GM18511 (cell line): ENCODE measurements around the gene LRRC71.

Experiments
- ATAC-seq: cut with Tn5 transposase; IDR thresholded peaks from one replicate; pipeline ENCODE4 v1.9.1; 2021; ENCODE audit warnings: mild to moderate bottlenecking, moderate library complexity; ENCODE audit not compliant: unreplicated experiment

Gene LRRC71

DNA sequence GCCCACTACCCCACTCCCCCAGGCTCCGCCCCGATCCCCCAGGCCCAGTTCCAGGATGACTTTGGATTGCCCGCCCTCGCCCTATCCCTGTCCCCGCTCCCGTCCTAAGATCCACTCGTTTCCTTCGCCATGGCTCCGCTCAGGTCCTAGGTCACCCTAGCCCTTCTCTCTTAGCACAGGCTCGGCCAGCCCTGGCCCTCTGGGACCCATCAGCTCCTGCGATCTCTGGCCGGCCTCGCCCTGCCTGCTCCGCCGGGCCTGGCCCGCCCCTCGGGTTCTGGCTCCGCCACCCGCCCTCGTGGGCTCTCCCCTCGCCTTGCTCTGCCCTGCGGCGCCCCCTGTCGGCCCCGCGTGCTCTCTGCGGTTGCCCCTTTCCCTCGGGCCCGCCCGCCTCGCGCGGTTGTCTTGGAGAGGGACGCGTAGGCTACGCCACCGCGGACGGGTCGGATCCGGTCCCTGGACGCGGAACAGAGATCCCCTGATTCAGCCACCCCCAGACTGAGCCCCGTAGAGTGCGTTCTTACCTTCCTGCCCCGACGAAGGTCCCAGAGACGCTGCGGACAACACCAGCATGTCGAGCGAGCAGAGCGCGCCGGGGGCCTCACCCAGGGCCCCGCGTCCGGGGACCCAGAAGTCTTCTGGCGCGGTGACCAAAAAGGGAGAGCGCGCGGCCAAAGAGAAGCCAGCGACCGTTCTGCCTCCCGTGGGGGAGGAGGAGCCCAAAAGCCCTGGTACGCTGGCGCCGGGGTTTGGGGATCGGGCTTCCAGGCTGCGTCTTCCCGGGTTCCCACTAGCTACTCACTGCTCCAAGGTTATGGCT lies at the start of gene LRRC71:
Gene LRRC71, plus strand, starts transcription at position 400 of the 820 bp plus-strand sequence. Its CDS starts 172 bp downstream, at position 572.
- no peak for ATAC-seq

DNA sequence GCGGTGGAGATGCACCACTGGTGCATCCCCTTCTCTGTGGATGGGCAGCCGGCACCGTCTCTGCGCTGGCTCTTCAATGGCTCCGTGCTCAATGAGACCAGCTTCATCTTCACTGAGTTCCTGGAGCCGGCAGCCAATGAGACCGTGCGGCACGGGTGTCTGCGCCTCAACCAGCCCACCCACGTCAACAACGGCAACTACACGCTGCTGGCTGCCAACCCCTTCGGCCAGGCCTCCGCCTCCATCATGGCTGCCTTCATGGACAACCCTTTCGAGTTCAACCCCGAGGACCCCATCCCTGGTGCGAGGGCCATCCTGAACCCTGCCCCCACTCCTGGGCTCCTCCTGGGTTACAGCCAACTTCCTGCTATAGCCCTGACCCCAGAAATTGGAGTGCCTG lies 46.8 kb upstream of the LRRC71 start:
- ATAC-seq, result no peak

DNA sequence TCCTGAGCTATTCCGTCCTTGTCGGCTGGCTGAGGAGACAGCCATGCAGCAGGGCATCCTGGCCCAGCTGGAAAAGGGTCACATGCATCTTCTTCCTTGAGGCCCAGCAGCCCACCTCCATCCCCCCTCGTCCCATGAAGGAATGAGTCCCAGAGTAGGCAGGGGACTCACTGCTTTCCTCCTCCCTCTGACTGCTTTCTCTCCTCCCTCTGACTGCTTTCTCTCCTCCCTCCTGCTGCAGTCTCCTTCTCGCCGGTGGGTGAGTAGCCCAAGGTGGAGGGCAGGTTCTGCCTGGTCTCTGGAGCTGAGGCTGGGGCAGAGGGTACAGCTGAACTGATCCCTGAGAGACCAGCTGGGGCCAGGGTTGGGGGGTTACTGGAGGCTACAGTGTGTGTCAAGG lies 46.3 kb upstream of the LRRC71 start:
- ATAC-seq, result no peak

DNA sequence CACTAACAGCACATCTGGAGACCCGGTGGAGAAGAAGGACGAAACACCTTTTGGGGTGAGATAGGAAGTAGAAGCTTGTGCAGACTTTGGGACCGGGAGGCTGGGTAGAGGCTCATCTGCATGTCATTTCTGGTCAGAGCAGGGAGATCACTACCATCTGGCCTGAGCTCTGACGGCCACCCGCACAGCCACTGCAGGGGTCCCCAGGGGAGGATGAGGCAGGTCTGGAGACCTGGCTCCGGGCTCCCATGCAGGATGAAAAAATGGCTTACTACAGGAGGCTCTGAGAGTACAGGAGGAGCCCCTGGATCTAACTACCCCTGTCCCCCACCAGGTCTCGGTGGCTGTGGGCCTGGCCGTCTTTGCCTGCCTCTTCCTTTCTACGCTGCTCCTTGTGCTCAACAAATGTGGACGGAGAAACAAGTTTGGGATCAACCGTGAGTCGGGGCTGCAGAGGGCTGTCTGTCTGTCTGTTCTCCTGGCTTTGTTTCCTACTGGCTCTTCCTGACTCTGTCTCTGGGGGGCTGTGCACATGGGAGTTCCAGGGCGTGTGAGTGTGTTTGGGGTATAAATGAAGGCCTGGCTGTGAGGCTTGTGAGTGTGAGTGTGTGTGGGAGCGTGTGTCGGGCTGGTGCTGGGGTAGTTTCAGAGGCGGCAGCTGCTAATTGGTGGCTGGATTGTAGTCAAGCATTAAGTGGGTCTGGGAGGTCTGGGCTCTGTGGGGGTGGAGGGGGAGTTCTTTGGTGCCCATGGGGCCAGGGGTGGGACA lies 45.7 kb upstream of the LRRC71 start:
- no peak for ATAC-seq

DNA sequence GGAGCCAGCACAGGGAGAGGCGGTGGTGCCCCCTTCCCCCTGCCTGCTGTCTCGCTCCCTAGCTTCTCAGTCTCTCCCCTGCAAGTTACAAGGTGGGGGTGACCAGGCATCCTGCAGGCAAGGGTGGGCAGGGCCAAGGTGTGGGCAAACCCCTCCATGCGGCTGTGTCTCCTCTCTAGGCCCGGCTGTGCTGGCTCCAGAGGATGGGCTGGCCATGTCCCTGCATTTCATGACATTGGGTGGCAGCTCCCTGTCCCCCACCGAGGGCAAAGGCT lies 45.2 kb upstream of the LRRC71 start:
- ATAC-seq, result no peak

DNA sequence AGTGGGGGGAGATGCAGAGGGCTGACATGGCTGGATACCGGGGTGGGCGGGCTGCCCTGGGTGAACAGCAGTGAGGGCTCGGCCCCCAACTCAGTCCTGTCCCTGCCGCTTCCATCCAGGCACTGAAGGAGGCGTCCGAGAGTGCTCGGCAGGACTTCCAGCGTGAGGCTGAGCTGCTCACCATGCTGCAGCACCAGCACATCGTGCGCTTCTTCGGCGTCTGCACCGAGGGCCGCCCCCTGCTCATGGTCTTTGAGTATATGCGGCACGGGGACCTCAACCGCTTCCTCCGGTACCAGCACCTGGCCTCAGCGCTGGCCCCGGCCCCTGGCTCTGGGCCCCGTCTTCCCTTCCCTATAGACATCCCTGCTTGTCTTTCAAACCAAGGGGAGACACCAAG lies 44.2 kb upstream of the LRRC71 start:
- ATAC-seq, result no peak

DNA sequence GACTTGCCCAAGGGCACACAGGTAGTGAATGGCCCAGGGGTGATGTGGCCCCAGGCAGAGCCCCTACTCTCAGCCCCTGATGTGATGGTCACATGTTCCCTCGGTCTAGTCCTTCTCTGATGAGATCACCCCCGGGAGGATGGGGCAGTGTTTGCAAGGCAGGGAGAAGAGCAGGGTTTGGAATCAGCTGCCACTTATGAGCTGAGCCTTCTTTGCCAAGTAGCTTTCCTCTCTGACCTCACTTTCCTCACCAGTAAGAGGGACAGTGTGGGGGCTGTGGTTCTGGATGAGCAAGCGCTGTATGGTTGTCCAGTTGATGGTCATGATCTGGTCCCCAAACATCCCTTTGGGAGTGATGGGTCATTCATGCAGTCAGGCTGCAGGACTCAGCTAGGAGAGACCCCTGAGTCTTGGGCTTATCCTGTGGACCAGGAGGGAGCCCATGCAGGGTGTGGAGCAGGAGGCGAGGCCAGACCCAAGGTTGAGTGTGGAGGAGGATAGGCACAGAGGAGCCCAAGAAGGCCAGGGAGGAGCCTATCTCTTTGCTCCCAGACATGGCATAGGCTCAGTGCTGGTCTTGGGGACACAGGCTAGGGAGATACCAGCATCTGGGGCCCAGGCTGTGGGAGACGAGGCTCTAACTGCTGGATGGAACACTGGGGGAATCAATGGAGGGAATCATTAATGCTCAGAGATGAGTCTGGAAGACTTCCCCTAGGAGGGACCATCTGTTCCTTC lies 42.8 kb upstream of the LRRC71 start:
- no peak for ATAC-seq

DNA sequence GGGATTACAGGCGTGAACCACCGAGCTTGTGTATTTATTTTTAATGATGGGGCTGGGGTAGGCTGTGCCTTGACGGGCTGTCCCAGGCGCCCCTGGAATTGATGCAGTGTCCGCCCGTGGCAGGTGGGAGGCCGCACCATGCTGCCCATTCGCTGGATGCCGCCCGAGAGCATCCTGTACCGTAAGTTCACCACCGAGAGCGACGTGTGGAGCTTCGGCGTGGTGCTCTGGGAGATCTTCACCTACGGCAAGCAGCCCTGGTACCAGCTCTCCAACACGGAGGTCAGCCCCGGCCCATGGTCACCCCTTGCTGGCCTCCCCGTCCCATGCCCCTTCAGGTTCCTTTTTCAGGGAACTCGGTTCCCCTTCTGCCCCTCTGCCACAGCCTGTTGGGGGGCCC lies 40.6 kb upstream of the LRRC71 start:
- no peak for ATAC-seq

DNA sequence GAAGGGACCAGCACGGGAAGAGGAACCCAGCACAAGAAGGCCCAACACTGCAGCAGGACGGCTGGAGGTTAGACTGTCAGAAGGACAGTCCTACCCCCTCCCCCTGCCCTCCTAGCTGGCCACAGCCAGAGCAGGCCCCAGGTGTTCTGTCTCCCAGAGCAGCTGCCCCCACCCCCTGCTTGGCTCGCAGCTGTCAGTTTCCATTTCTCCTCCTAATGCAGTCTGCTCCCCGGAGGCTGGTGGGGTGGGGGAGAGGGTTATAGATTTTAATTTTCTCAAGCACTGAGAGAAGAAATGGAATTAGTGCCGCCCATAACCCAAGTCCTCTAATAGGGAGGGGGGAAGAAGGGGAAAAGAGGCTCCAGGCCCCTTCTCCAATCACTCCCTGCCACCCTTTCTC lies 40.0 kb upstream of the LRRC71 start:
- no peak for ATAC-seq

DNA sequence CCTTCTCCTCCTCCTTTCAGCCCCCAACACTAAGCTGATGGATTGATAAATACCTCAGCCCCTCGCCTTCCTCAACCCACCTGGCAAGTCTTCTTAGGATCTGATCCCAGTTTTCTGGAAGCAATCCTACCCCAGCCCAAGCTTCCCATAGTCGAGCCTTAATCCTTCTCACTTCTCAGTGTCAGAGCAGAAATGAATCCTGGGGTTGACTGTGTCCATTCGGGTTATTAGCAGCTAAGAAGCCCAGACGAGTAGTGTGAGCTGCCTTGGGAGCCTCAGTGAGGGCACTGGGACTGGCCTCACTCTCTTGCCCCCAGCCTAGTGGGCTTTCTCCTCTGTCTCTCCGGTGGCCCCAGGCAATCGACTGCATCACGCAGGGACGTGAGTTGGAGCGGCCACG lies 39.3 kb upstream of the LRRC71 start:
- ATAC-seq, result no peak

DNA sequence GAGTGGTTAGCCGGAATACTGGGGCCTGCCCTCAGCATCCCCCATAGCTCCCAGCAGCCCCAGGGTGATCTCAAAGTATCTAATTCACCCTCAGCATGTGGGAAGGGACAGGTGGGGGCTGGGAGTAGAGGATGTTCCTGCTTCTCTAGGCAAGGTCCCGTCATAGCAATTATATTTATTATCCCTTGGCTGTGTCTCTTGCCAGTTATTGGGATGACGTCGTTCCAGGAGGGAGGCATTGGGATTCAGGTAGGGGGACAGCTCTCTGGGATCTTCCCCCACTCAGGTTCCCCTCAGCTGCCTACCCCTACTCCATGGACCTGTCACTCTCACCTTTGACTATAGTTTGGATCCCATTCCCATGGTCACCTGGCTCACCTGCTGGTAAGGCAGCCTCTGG lies 38.8 kb upstream of the LRRC71 start:
- ATAC-seq, result no peak

DNA sequence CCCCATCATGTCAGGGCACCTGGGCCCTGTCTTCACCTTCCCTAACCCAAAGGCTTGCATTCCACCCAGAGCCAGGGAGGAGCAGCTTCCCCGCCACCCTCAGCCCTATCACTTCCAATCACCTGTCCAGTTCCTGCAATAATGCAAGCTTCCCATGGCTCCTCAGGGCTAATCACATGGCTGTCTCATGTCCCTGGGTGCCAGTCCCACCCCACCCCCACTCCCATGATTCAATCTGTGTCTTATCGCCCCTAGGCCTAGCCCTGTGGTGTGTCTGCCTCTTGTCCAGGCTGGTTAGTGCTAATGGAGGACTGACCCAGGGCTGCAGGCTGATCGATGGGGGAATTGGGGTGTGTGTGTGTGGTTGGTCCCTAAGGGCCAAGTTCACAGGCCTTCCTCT lies 37.9 kb upstream of the LRRC71 start:
- no peak for ATAC-seq

DNA sequence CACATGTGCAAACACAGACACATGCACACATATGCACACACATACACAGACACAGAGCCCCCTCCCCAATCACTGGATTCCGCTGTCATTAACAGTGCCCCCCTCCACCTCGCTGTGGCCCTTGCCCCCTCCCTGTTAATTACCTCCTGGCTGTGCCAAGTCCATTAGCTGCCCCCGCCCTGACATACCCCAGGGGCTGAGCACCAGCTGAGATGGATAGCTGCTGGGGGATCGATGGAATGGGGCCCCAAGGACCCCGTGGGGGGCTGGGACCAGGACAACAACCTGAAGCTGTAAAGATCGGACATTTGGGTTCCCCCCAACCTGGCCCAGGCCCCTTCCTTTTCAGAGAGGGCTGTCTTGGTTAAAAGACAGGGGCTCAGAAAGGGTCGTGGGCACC lies 36.5 kb upstream of the LRRC71 start:
- ATAC-seq, result no peak

DNA sequence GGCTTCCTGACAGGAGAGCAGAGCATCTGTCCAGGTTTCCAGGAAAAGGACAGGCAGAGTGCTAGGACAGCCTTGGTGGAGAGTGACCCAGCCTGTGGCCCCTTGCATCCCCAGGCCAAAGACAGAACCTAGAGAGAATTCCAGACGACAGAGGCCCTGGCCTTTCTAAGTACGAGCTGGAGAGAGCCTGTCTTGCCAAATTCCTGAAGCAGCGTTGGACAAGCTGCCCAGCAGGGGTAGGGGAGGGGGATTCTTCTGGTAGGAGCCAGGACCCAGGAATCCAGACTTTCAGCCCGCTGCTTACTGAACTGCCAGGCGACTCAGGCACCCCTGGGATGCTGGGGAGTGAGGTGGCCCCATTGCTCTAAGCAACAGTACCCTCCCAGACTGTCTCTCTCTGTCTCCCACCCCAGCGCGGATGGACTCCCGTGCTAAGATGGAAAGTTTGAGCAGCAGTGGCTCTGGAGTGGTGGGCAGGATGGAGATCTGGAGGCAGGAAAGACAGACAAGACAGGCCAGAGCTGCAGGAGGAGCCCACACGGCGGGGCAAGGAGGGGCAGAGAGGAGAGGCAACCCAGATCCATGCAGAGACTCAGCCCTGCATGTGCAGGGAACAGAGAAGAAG lies 35.8 kb upstream of the LRRC71 start:
- ATAC-seq, result no peak

DNA sequence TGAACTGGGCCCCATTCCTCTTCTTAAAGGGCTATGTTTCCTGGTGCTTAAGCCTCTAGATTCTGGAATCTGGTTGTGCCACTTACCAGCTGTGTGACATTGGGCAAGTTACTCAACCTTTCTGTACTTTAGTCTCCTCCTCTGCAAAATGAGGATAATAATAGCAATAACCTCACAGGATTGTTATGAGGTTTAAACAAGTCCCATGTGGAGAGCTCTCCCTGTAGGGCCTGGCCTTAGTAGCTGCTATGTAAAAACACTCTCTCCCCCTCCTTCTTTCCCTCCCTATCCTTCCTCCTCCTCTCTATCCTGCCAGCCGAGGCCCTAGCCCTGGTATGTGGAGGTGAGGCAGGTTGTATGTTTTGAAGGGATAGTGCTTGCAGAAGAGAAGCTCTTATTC lies 35.1 kb upstream of the LRRC71 start:
- ATAC-seq, result no peak

DNA sequence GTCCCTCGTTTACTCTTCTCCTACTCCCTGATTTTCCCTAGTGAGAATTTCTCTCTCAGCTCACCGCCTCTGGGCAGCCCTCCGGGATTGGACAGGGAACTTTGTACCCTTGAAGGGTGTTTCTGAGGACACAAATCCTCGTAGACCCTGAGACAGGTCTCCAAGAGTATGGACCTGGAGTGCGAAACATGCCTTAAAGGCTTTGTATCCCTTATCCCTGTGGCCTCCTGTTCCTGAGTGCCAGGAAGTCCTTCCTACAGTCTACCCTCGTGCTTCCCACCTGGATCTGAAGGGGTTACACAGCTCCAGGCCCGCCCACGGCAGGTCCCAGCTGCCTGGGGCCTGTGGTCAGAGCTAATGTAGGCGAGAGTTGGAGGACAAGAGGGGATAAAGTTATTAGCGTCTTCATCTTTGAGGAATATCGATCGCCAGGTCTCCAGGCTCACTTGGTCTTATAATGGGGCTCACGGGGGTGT lies 34.5 kb upstream of the LRRC71 start:
- ATAC-seq, result no peak

DNA sequence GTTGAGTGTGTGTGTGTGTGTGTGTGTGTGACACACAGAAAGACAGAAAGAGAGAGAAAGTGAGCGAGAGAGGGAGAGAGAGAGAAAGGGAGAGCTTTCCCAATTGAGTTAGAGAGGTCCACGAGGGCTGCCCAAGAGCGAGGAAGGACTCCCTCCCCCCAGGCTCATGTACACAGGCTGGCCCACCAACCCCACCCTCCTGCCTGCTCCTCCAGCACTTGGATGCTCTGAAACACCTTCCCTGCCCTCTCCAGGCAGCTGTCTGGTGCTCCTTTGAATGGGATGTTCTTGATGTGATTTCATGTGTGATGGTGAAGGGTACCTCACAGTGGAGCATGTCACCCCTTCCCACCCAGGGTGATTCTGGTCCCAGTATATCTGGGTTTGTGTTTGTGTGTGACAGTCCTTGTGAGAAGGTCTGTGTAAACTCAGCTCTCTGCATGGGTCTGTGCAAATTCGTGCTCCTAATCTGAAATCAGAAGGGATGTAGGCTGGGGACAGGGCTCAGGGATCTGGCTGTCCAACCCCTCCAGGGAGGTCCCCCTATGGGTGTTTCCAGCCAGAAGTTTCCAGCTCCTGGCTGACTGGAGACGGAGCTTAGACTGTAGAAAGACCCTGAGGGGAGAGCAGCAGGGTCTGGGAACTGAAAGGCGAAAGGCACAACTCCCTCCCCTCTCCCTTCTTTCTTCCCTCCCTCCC lies 33.7 kb upstream of the LRRC71 start:
- ATAC-seq, result no peak

DNA sequence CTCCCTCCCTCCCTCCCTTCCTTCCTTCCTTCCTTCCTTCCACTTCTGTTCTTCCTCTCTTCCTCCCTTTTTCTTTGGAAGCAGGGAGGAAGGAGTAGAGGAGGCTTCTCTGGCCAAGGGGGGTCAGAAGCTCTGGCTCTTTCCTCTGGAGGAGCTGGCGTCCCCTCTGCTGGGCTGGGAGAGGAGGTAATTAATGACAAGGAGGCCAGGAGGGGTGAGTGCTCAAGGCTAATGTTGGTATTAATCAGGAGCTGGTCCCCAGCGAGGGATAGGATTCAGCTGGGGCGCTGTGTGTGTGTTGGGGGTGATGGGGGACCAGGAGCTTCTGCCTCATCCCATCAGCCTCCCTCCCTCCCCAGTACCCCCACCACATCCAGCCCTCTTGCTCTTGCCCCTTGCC lies 33.1 kb upstream of the LRRC71 start:
- ATAC-seq, result no peak

DNA sequence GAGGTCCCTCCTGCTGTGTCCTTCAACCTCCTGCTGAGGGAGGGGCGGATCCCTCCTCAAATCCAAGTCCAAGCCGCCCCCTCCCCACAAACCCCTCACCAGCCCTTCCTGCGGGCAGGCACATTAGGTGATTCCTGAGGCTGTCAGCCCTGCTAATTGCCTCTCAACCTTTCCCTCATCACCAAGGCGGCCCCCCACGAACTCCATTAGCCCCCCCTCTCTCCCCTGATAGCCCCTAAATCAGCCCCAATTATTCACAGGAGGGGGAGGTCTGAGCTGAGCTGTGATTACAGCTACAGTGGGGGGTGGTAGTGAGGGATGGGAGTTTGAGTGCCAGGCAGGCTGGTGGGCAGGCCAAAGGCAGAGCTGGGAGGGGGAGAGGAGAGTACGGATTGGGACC lies 32.7 kb upstream of the LRRC71 start:
- ATAC-seq, result no peak

DNA sequence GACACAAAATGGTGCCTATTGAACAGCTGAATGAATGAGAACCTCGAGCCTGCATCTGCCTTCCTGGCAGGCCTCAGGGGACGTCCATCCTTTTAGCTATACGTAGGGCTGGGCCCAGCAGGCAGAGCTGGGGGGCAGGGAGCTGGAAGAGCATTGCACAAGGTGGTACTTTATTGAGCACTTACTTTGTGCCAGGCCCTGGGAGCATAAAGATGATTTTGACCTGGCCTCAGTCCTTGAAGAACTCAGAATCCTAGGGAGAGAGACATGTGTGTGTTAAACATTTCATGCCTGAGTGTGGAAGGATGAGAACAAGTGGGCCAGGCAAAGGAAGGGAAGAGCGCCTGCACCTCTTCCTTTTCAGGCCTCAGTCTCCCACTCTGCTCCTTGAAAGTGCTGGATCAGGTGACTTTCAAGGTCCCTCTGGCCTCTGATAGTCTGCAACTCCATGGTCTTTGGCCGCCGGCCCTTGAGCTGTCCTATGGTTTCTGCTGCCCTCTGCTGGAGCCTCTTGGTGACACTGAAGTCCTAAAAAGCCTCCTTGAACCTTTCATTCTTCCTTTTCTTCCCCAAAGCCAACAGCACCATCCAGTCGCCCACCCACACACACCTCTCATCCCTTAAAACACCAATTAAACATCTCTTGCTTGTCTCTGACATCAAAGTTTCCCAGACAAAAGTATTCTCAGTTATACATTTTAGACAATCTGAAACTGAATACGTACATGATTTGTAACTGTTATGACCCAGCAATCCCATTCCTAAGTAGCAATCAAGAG lies 30.4 kb upstream of the LRRC71 start:
- no peak for ATAC-seq
